Hepatocyte (in vitro differentiated cells): Measurements from ENCODE around the gene CKS2.

Experiments used
- CTCF ChIP-seq: fragments of 200-600 bp; sonication (generic); IDR thresholded peaks from 2 replicates; pipeline ENCODE4 v1.5.1; 2016; ENCODE audit warnings: antibody characterized with exemption, mild to moderate bottlenecking; ENCODE audit not compliant: poor library complexity
- EZH2 ChIP-seq: fragments of 200-600 bp; sonication (generic); IDR thresholded peaks from 2 replicates; pipeline ENCODE4 v1.6.1; 2016; ENCODE audit warnings: antibody characterized with exemption, mild to moderate bottlenecking, borderline replicate concordance
- EZH2phosphoT487 ChIP-seq: fragments of 200-600 bp; sonication (generic); IDR thresholded peaks from one replicate; pipeline ENCODE4 v1.6.1; 2018; ENCODE audit warnings: antibody characterized with exemption, mild to moderate bottlenecking, low read depth, moderate library complexity; ENCODE audit not compliant: unreplicated experiment, severe bottlenecking

GRCh38 chr9:89304834-89305188, 6.2 kb upstream of the CKS2 start:
- TF ChIP-seq CTCF (no peak), EZH2 (no peak), EZH2phosphoT487 (no peak)
